OCI-LY1 (cell line): ENCODE data around the gene ANKH.

Experiments
- H2AFZ ChIP-seq: fragments of 200-600 bp; sonication (generic), shearing (Covaris generic); 2 replicates; pipeline ENCODE4 v1.6.0; 2014; ENCODE audit warnings: antibody characterized with exemption, mild to moderate bottlenecking, low read length
- H3F3A ChIP-seq: fragments of 200-600 bp; sonication (generic), shearing (Covaris generic); 2 replicates; pipeline ENCODE4 v1.6.0; 2014; ENCODE audit warnings: mild to moderate bottlenecking, antibody characterized with exemption, low read length, moderate library complexity; ENCODE audit not compliant: insufficient read depth
- H3K27ac ChIP-seq: fragments of 200-600 bp; sonication (generic); 2 replicates; pipeline ENCODE4 v1.5.1; 2014; ENCODE audit warnings: low read length, mixed run types, mild to moderate bottlenecking, low read depth; ENCODE audit not compliant: poor library complexity, severe bottlenecking
- H3K27me3 ChIP-seq: fragments of 200-600 bp; sonication (generic); 2 replicates; pipeline ENCODE4 v1.6.0; 2014; ENCODE audit warnings: antibody characterized with exemption, mild to moderate bottlenecking, low read length, moderate library complexity; ENCODE audit not compliant: insufficient read depth
- H3K36me3 ChIP-seq: fragments of 200-600 bp; sonication (generic); 2 replicates; pipeline ENCODE4 v1.6.1; 2014; ENCODE audit warnings: mild to moderate bottlenecking, antibody characterized with exemption, low read length, moderate library complexity, mixed read lengths; ENCODE audit not compliant: insufficient read depth
- H3K4me1 ChIP-seq: fragments of 200-600 bp; sonication (generic); 2 replicates; pipeline ENCODE4 v1.5.1; 2014; ENCODE audit warnings: mild to moderate bottlenecking, low read length, moderate library complexity; ENCODE audit not compliant: insufficient read depth, severe bottlenecking
- H3K4me2 ChIP-seq: fragments of 200-600 bp; sonication (generic), shearing (Covaris generic); 2 replicates; pipeline ENCODE4 v1.6.1; 2014; ENCODE audit warnings: low read length
- H3K4me3 ChIP-seq: fragments of 200-600 bp; sonication (generic); 2 replicates; pipeline ENCODE4 v1.5.1; 2014; ENCODE audit warnings: low read length, low read depth, mild to moderate bottlenecking, mixed read lengths; ENCODE audit not compliant: poor library complexity, severe bottlenecking
- H3K79me2 ChIP-seq: fragments of 200-600 bp; shearing (Covaris generic); 2 replicates; pipeline ENCODE4 v1.6.1; 2016; ENCODE audit warnings: mixed run types, low read length, mixed read lengths; ENCODE audit not compliant: insufficient read depth
- H3K9ac ChIP-seq: fragments of 200-600 bp; sonication (generic), shearing (Covaris generic); 2 replicates; pipeline ENCODE4 v1.6.1; 2014; ENCODE audit warnings: mild to moderate bottlenecking, low read length, mixed read lengths
- H3K9me2 ChIP-seq: fragments of 200-600 bp; sonication (generic), shearing (Covaris generic); 2 replicates; pipeline ENCODE4 v1.6.1; 2014; ENCODE audit warnings: low read depth, mild to moderate bottlenecking, low read length, mixed read lengths
- H3K9me3 ChIP-seq: fragments of 200-600 bp; shearing (Covaris generic); 2 replicates; pipeline ENCODE4 v1.6.1; 2014; ENCODE audit warnings: low read length, mixed read lengths
- H4K20me1 ChIP-seq: fragments of 200-600 bp; sonication (generic), shearing (Covaris generic); 2 replicates; pipeline ENCODE4 v1.6.0; 2016; ENCODE audit warnings: mild to moderate bottlenecking, low read length; ENCODE audit not compliant: insufficient read depth
- CTCF ChIP-seq: fragments of 200-600 bp; sonication (generic), shearing (Covaris generic); IDR thresholded peaks from 2 replicates; pipeline ENCODE4 v1.5.1; 2017; ENCODE audit warnings: mild to moderate bottlenecking, antibody characterized with exemption, low read length, moderate library complexity, mixed read lengths
- EZH2 ChIP-seq: fragments of 200-600 bp; sonication (generic), shearing (Covaris generic); IDR thresholded peaks from 2 replicates; pipeline ENCODE4 v1.8.0; 2017; ENCODE audit warnings: borderline replicate concordance, mixed run types, mild to moderate bottlenecking, antibody characterized with exemption, low read length, moderate library complexity, mixed read lengths

ANKH gene

GRCh38 chr5:14727428-14727865 lies 144.1 kb downstream of the ANKH start:
- H3F3A ChIP-seq, result no peaks in the 10 kb centered on the region
- no peak overlapping the region for H3K9ac ChIP-seq
- H3K27me3 ChIP-seq, result no peaks in the 10 kb centered on the region
- no peak overlapping the region for H3K4me3 ChIP-seq
- H3K79me2 ChIP-seq, result no peaks in the 10 kb centered on the region
- no peaks in the 10 kb centered on the region for H3K36me3 ChIP-seq
- H3K9me2 ChIP-seq, result no peaks in the 10 kb centered on the region
- no peak overlapping the region for H3K4me2 ChIP-seq
- no peak overlapping the region for H3K27ac ChIP-seq
- no peaks in the 10 kb centered on the region for H4K20me1 ChIP-seq
- no peak overlapping the region for H2AFZ ChIP-seq
- no peak for TF ChIP-seq EZH2
- peak; percentile 97 for TF ChIP-seq CTCF
- H3K4me1 ChIP-seq, result peaks cover 17% of the 10 kb centered on the region
- no peaks in the 10 kb centered on the region for H3K9me3 ChIP-seq

- no peak overlapping the region for H3K9ac ChIP-seq
- H3K79me2 ChIP-seq, result no peaks in the 10 kb centered on the region
- no peaks in the 10 kb centered on the region for H3K9me2 ChIP-seq
- TF ChIP-seq EZH2 (no peak), CTCF (no peak)
- no peaks in the 10 kb centered on the region for H3K9me3 ChIP-seq
- H3K4me2 ChIP-seq, result no peak overlapping the region
- H3K36me3 ChIP-seq, result no peaks in the 10 kb centered on the region
- H3F3A ChIP-seq, result no peaks in the 10 kb centered on the region
- H4K20me1 ChIP-seq, result no peaks in the 10 kb centered on the region
- H3K4me3 ChIP-seq, result no peak overlapping the region
- no peaks in the 10 kb centered on the region for H3K27me3 ChIP-seq
- H3K27ac ChIP-seq, result no peak overlapping the region
- H3K4me1 ChIP-seq, result peaks cover 17% of the 10 kb centered on the region
- no peak overlapping the region for H2AFZ ChIP-seq
These were observed 145.3 kb downstream of the ANKH start for GRCh38 chr5:14726066-14726838.

- peaks cover 17% of the 10 kb centered on the region for H3K4me1 ChIP-seq
- H3K79me2 ChIP-seq, result no peaks in the 10 kb centered on the region
- TF ChIP-seq CTCF (no peak), EZH2 (no peak)
- no peak overlapping the region for H3K9ac ChIP-seq
- no peaks in the 10 kb centered on the region for H3K9me3 ChIP-seq
- no peaks in the 10 kb centered on the region for H3F3A ChIP-seq
- H3K4me2 ChIP-seq, result peak overlapping the region; percentile 21; the same call in 1 of the 2 replicates
- H3K27me3 ChIP-seq, result no peaks in the 10 kb centered on the region
- H3K9me2 ChIP-seq, result no peaks in the 10 kb centered on the region
- H3K4me3 ChIP-seq, result no peak overlapping the region
- H3K36me3 ChIP-seq, result no peaks in the 10 kb centered on the region
- H3K27ac ChIP-seq, result peak overlapping the region; percentile 69
- H4K20me1 ChIP-seq, result no peaks in the 10 kb centered on the region
- H2AFZ ChIP-seq, result no peak overlapping the region
These were observed 146.9 kb downstream of the ANKH start for GRCh38 chr5:14724633-14725032.
